Erythroblast (primary cell): Measurements from ENCODE around the gene CHN1.

Experiments
- GATA1 ChIP-seq: IDR thresholded peaks from 2 replicates; pipeline ENCODE4 v1.6.1; 2011; ENCODE audit warnings: low read depth, mild to moderate bottlenecking, control low read depth, low read length, moderate library complexity
- POLR2A ChIP-seq: IDR thresholded peaks from 2 replicates; pipeline ENCODE4 v1.6.1; 2011; ENCODE audit warnings: mild to moderate bottlenecking, low read length

DNA sequence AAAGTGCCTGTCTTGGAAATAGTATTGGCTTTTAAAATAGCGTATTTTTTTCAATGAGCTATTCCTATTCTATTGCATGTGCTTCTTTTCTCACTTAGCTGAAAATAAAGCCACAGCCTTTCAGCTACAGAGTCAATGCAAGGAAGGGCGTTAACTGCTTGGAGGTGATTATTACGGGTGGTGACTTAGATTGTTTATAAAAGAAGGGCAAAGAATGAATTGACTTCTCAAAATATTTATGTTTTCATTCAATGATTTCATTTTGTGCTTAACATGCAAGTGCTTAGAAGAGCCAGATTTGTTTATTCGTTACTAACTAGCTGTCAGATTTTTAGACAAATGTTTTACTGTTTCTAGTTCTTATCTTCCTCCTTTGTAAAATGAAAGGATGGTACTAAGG, 2.8 kb upstream of the CHN1 start:
- no peak for TF ChIP-seq POLR2A
- TF ChIP-seq GATA1, result no peak
